HUES6 (cell line): ENCODE results near the gene BCAP29.
"Not testable (repeated sequence)": the region's sequence is repeated elsewhere in the genome, so short reads cannot be mapped to it uniquely, and the experiment has no call there.

Source experiments
- H3K27ac ChIP-seq: 2 replicates; pipeline ENCODE4 v1.7.0; 2013; ENCODE audit warnings: low read depth, mild to moderate bottlenecking, low read length, inconsistent platforms
- H3K27me3 ChIP-seq: 2 replicates; pipeline ENCODE4 v1.6.1; 2013; ENCODE audit warnings: low read length; ENCODE audit not compliant: control insufficient read depth, insufficient read depth
- H3K36me3 ChIP-seq: 2 replicates; pipeline ENCODE4 v1.6.1; 2013; ENCODE audit warnings: low read length; ENCODE audit not compliant: control insufficient read depth, insufficient read depth
- H3K4me1 ChIP-seq: 2 replicates; pipeline ENCODE4 v1.6.1; 2013; ENCODE audit warnings: low read length; ENCODE audit not compliant: control insufficient read depth, insufficient read depth
- H3K4me3 ChIP-seq: 2 replicates; pipeline ENCODE4 v1.5.1; 2013; ENCODE audit warnings: low read depth, low read length
- H3K9ac ChIP-seq: one replicate; pipeline ENCODE4 v1.6.1; 2013; ENCODE audit warnings: mild to moderate bottlenecking, low read length
- H3K9me3 ChIP-seq: 2 replicates; pipeline ENCODE4 v1.6.1; 2013; ENCODE audit warnings: low read depth, low read length; ENCODE audit not compliant: control insufficient read depth, insufficient read depth

BCAP29 gene

GRCh38 chr7:107627002-107627401 lies 47.0 kb downstream of the BCAP29 start:
- H3K36me3 ChIP-seq, result no peaks in the 10 kb centered on the region
- no peaks in the 10 kb centered on the region for H3K9me3 ChIP-seq
- H3K27ac ChIP-seq, result no peak overlapping the region
- H3K4me1 ChIP-seq, result peaks cover 2% of the 10 kb centered on the region; the same call in 1 of the 2 replicates
- H3K9ac ChIP-seq, result no peak overlapping the region
- no peak overlapping the region for H3K4me3 ChIP-seq
- H3K27me3 ChIP-seq, result no peaks in the 10 kb centered on the region

- Histone ChIP-seq H3K4me1 (peaks cover 8% of the 10 kb centered on the region; the same call in 1 of the 2 replicates), H3K27ac (no peak overlapping the region), H3K9ac (no peak overlapping the region), H3K4me3 (no peak overlapping the region), H3K27me3 (no peaks in the 10 kb centered on the region), H3K36me3 (no peaks in the 10 kb centered on the region), H3K9me3 (no peaks in the 10 kb centered on the region)
These were observed 48.5 kb downstream of the BCAP29 start for GRCh38 chr7:107628461-107629064.

- no peaks in the 10 kb centered on the region for H3K9me3 ChIP-seq
- H3K4me1 ChIP-seq, result peaks cover 8% of the 10 kb centered on the region; the same call in 1 of the 2 replicates
- no peak overlapping the region for H3K4me3 ChIP-seq
- no peak overlapping the region for H3K27ac ChIP-seq
- H3K27me3 ChIP-seq, result no peaks in the 10 kb centered on the region
- H3K9ac ChIP-seq, result no peak overlapping the region
- no peaks in the 10 kb centered on the region for H3K36me3 ChIP-seq
These were observed 50.3 kb downstream of the BCAP29 start for GRCh38 chr7:107630342-107630741.

- H3K27me3 ChIP-seq, result no peaks in the 10 kb centered on the region
- H3K36me3 ChIP-seq, result no peaks in the 10 kb centered on the region
- H3K9ac ChIP-seq, result no peak overlapping the region
- H3K27ac ChIP-seq, result no peak overlapping the region
- H3K4me1 ChIP-seq, result peaks cover 8% of the 10 kb centered on the region; the same call in 1 of the 2 replicates
- no peaks in the 10 kb centered on the region for H3K9me3 ChIP-seq
- no peak overlapping the region for H3K4me3 ChIP-seq
These were observed 51.8 kb downstream of the BCAP29 start for GRCh38 chr7:107631588-107632491.

- Histone ChIP-seq H3K9ac (no peak overlapping the region), H3K27me3 (no peaks in the 10 kb centered on the region), H3K4me3 (no peak overlapping the region), H3K36me3 (no peaks in the 10 kb centered on the region), H3K9me3 (no peaks in the 10 kb centered on the region), H3K4me1 (peaks cover 8% of the 10 kb centered on the region; the same call in 1 of the 2 replicates), H3K27ac (no peak overlapping the region)
These were observed 52.4 kb downstream of the BCAP29 start for GRCh38 chr7:107632492-107632865.

- Histone ChIP-seq H3K36me3 (no peaks in the 10 kb centered on the region), H3K4me3 (no peak overlapping the region), H3K9me3 (no peaks in the 10 kb centered on the region), H3K4me1 (no peaks in the 10 kb centered on the region), H3K27me3 (no peaks in the 10 kb centered on the region; the same call in 1 of the 2 replicates), H3K9ac (no peak overlapping the region), H3K27ac (no peak overlapping the region)
These were observed 58.5 kb downstream of the BCAP29 start for GRCh38 chr7:107638594-107638993.

GRCh38 chr7:107639070-107639469 lies 59.0 kb downstream of the BCAP29 start:
- H3K27ac ChIP-seq, H3K27me3 ChIP-seq, H3K4me1 ChIP-seq, H3K9ac ChIP-seq, H3K9me3 ChIP-seq, H3K4me3 ChIP-seq, H3K36me3 ChIP-seq: not testable (repeated sequence)

GRCh38 chr7:107641676-107642075 lies 61.6 kb downstream of the BCAP29 start:
- Histone ChIP-seq H3K36me3 (no peaks in the 10 kb centered on the region), H3K9me3 (no peaks in the 10 kb centered on the region), H3K4me3 (no peak overlapping the region), H3K9ac (no peak overlapping the region), H3K27ac (no peak overlapping the region), H3K27me3 (no peaks in the 10 kb centered on the region; the same call in 1 of the 2 replicates), H3K4me1 (no peaks in the 10 kb centered on the region)

GRCh38 chr7:107642501-107642900 lies 62.5 kb downstream of the BCAP29 start:
- no peaks in the 10 kb centered on the region for H3K9me3 ChIP-seq

GRCh38 chr7:107643407-107643806 lies 63.4 kb downstream of the BCAP29 start:
- H3K9me3 ChIP-seq, result no peaks in the 10 kb centered on the region
- H3K4me3 ChIP-seq, result no peak overlapping the region
- no peaks in the 10 kb centered on the region for H3K4me1 ChIP-seq
- no peak overlapping the region for H3K27ac ChIP-seq
- no peaks in the 10 kb centered on the region for H3K36me3 ChIP-seq
- no peaks in the 10 kb centered on the region; the same call in 1 of the 2 replicates for H3K27me3 ChIP-seq
- no peak overlapping the region for H3K9ac ChIP-seq

More at GRCh38 chr7:107642501-107642900, 62.5 kb downstream of the BCAP29 start:
- H3K4me3 ChIP-seq, result no peak overlapping the region
- no peak overlapping the region for H3K9ac ChIP-seq
- H3K27ac ChIP-seq, result no peak overlapping the region
- H3K27me3 ChIP-seq, result no peaks in the 10 kb centered on the region; the same call in 1 of the 2 replicates
- no peaks in the 10 kb centered on the region for H3K4me1 ChIP-seq
- no peaks in the 10 kb centered on the region for H3K36me3 ChIP-seq

GRCh38 chr7:107643938-107644308 lies 63.9 kb downstream of the BCAP29 start:
- Histone ChIP-seq H3K9me3 (no peaks in the 10 kb centered on the region), H3K4me3 (no peak overlapping the region), H3K27ac (no peak overlapping the region), H3K36me3 (no peaks in the 10 kb centered on the region), H3K9ac (no peak overlapping the region), H3K4me1 (no peaks in the 10 kb centered on the region), H3K27me3 (no peaks in the 10 kb centered on the region; the same call in 1 of the 2 replicates)
